ENCODE data around the gene CCDC178.

The CCDC178 gene

DNA sequence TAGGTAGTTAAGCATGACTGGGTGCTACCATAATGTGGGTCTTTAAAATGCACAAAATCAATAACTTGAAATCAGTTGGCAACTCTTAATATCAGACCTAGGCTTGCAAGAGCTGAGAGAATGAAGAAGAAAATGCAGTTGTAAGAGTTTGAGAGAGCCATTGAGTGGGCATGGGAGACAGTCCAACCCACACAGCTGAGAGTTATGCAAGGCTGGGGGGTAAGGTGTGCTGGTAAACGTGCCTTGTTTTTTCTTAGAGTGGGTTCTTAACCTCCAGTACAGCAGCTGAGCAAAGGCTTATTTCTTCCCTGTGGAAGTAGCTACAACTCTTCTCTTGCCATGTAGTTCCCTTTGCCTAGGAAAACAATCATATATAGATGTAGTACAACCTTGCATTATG, 20.2 kb upstream of the CCDC178 start:
- TF ChIP-seq, protein P1, sequence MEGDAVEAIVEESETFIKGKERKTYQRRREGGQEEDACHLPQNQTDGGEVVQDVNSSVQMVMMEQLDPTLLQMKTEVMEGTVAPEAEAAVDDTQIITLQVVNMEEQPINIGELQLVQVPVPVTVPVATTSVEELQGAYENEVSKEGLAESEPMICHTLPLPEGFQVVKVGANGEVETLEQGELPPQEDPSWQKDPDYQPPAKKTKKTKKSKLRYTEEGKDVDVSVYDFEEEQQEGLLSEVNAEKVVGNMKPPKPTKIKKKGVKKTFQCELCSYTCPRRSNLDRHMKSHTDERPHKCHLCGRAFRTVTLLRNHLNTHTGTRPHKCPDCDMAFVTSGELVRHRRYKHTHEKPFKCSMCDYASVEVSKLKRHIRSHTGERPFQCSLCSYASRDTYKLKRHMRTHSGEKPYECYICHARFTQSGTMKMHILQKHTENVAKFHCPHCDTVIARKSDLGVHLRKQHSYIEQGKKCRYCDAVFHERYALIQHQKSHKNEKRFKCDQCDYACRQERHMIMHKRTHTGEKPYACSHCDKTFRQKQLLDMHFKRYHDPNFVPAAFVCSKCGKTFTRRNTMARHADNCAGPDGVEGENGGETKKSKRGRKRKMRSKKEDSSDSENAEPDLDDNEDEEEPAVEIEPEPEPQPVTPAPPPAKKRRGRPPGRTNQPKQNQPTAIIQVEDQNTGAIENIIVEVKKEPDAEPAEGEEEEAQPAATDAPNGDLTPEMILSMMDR (conservative IDR thresholded peaks at IDR 0.05) = no peak
- no peak for TF ChIP-seq ZFX (IDR thresholded peaks at IDR 0.05)
- no peak overlapping the region for H3K27ac ChIP-seq

DNA sequence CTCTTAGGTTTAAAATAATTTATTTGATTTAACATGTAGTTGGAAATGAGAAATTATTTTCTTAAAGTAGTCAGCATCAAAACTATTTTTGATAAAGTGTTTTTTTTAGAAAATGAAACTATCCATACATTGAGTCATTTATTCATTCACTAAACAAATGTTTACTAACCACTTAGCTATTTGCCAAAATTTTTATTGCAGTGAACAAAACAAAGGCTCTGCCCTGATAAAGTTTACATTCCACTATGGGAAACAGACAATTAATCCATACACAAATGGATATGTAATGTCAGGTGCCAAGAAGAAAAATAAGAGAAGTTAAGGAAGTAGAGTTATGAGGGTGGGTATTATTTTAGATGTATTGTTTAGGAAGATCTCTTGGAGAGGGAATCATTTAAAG, 19.1 kb upstream of the CCDC178 start:
- TF ChIP-seq, protein P1 (conservative IDR thresholded peaks at IDR 0.05) = no peak
- no peak for TF ChIP-seq ZFX (IDR thresholded peaks at IDR 0.05)
- no peak overlapping the region for H3K27ac ChIP-seq

DNA sequence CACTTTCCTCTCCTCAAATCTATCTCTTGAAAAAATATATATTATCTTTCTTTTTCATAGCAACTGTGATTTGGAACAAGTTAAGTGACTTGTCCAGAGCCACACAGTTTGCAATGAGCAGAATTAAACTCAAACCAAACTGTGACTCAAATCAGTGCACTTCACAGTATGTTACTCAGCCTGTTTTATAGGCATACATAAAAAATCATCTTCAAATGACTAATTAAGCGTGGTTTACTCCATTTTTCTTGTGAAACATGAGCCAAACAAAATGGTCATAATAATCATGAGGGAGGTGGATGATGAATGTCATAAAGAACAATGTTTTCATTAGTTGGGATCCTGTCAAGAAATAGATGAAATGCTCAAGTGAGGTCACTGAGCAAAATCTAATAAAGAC, 6.1 kb upstream of the CCDC178 start:
- H3K27ac ChIP-seq = no peak overlapping the region
- TF ChIP-seq, protein P1 (conservative IDR thresholded peaks at IDR 0.05) = no peak
- no peak for TF ChIP-seq ZFX (IDR thresholded peaks at IDR 0.05)

DNA sequence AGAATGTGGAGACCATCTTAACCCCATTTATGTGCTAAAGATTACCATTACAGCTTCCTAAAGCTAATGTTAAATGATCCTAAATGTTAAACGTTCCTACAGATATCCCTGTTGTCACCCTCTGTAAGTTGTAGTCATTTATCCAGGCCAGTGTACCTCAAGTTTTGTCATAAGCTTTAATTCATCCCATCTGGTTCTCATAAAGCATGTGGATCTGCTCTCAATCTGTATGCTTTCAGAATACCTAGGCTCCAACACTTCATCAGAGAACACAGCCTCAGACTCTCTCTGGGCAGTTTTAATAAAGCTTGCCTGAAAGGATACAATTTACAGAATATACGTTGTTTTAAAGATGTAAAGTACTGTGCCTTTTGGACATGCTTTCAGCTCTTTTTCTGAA, 4.2 kb upstream of the CCDC178 start:
- no peak overlapping the region for H3K27ac ChIP-seq
- TF ChIP-seq ZFX (IDR thresholded peaks at IDR 0.05) = no peak
- TF ChIP-seq, protein P1 (conservative IDR thresholded peaks at IDR 0.05) = no peak

DNA sequence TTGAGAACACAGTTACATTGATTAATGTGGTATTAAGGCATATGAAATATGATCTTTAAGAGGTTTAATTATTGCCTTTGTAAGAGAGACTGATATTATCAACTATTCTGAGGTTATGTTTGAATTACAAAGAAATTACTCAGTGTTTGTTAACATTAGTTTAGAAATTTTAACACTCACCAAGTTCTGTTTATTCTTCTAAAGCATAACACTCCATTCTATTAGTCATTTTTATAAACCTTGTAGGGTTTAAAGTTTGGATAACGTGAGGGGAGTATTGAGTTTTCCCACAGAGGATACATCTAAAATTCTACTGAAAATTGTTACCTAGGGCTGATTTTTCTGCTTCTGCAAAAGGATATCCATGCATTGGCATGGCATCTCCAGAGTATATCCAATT, 7.7 kb downstream of the CCDC178 start:
- TF ChIP-seq, protein P1 (conservative IDR thresholded peaks at IDR 0.05) = no peak
- no peak for TF ChIP-seq ZFX (IDR thresholded peaks at IDR 0.05)

DNA sequence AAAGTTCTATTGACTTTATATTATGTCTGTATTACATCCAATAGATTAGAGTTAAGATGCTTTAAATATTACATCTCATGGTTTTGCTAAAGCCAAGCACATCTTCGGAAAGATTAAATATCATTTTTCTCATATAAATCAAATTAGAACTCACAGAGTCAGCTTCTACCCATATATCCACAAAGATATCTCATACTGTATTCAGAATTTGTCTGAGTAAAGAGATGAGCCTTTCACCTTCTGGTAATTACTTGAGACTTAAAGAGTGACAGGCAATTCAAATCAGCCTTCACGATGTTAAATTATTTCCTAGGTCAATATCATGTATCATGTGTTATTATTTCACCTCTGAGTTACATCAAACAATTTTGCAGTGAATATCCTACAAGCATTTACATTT, 13.0 kb downstream of the CCDC178 start:
- TF ChIP-seq, protein P1 (conservative IDR thresholded peaks at IDR 0.05) = no peak
- no peak for TF ChIP-seq ZFX (IDR thresholded peaks at IDR 0.05)
- H3K27ac ChIP-seq = no peak overlapping the region

More for the DNA sequence above, 7.7 kb downstream of the CCDC178 start:
- H3K27ac ChIP-seq = no peak overlapping the region

DNA sequence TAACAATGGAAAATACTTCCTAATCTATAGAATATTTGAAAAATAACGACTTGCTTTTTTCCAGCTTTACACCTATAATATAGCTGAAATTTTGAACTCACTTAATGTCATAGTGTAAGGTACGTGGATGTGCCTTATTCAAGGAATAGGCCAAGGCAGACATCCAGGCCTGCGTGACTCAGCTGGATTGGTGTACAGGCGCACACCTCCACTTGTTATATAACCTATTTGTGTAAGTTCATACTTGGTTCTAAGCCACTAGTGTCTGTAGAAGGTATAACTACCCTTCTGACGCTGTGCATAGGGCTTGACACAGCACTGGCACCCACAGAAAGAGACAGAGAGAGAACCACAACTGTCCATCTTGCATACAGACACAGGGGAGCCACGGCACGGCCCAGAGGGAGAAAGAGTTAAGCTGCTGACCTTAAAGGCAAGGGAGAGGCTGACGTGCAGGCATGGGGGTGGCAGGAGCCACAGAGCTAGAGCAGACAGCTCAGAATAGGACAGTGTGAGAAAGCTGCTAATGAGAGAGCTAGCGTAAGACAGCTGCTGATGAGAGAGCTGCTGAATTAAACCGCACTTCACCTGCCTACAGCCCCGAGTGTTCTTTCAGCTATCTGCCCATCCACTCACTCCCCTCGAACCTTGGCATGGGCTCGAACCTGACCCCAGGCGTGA, 16.1 kb downstream of the CCDC178 start:
- no peak overlapping the region for H3K27ac ChIP-seq
- TF ChIP-seq, protein P1 (conservative IDR thresholded peaks at IDR 0.05) = no peak
- TF ChIP-seq ZFX (IDR thresholded peaks at IDR 0.05) = no peak
